GM18499 (cell line): ENCODE data around the gene MIS18A.
"Not testable (repeated sequence)": the region's sequence is repeated elsewhere in the genome, so short reads cannot be mapped to it uniquely, and the experiment has no call there.

Experiments
- ATAC-seq: cut with Tn5 transposase; IDR thresholded peaks from one replicate; pipeline ENCODE4 v1.9.1; 2021; ENCODE audit warnings: moderate number of reproducible peaks; ENCODE audit not compliant: insufficient read depth, unreplicated experiment

Gene MIS18A, protein sequence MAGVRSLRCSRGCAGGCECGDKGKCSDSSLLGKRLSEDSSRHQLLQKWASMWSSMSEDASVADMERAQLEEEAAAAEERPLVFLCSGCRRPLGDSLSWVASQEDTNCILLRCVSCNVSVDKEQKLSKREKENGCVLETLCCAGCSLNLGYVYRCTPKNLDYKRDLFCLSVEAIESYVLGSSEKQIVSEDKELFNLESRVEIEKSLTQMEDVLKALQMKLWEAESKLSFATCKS

DNA sequence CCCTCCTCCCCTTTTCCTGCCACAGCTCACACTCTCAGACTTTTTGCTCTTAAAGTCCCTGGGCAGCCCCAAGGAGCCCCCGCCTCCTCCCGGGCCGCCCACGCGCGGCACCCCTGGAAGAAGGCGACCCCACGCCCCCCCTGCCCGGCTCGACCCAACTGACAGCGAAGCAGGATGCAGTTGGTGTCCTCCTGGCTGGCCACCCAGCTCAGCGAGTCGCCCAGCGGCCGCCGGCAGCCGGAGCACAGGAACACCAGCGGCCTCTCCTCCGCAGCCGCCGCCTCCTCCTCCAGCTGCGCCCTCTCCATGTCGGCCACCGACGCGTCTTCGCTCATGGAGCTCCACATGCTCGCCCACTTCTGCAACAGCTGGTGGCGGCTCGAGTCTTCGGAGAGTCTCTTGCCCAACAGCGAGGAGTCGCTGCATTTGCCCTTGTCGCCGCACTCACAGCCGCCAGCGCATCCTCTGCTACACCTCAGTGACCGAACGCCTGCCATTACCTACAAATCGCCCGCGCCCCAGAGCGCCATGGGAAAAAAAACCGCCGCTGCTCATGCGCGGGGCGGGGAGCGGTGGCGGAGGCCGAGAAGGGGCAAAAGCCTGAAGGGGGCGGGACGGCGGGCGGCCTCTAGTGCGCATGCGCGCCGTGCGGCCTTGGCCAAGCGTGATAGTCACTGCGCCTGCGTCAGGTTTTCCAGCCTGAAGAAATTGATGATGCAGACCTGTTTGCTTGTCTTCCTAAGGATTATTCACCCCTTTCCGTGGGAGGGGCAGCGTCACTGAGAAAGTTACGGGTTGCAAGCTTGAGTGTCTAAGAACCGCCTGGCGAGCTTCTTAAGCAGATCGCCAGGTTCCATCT, at the start of gene MIS18A:
MIS18A (minus strand) TSS at position 532 of the 859 bp plus-strand sequence; CDS start at position 497, 35 bp downstream.
- peak; percentile 83 for ATAC-seq

DNA sequence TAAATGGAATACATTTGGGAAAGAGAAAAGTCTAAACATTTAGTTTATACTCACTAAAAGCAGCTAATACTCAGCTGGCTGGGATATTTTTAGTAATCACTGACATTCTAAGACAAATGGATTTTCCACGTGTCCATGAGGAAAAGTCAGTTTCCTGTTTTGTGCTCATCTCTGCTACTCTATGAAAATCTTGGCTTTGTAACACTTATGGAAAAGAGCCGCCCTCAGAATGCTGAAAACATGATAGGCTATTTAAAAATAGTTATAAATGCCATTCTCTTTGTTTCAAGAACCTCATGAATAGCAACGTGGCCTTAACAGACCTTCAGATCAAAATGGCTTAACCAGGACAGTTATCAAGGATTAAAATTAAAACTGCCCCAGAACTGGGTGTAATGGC, 49.7 kb upstream of the MIS18A start:
- no peak for ATAC-seq

DNA sequence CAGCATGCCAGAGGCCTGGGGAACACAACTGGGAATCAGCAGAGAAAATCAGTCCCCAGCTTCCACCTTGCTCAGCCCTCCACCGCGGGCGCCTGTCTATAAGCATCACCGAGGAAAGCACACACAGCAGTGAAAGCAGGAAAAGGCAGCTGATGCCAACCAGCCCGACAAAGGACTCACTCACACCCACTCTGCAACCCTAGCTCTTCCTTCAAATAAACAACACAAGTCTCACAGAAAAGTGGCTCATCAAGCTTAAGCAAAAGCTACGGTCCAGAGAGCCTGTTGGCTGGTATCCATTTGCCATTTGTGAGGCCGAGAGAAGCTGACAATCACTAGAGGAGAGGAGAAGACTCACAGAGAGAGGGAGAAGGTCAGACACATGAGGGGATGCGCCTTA, 46.9 kb upstream of the MIS18A start:
- no peak for ATAC-seq

DNA sequence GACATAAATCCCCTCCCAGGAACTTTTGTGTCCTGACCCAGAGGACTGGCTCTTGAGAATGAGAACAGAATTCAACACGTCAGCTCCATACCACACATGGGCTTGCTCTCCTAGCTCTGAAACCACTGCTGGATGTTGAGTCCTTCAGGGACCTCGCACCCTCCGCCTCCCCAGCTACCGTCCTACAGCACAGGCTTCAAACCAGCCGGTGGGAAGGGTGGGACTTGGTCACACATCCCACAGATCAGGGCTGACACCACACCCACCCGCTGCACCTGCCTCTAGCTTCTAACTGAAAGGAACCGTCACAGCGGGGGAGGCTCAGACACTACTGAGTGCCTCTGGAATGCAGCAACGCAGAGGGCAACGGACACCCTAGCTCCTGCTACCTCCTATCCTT, 43.8 kb upstream of the MIS18A start:
- no peak for ATAC-seq

DNA sequence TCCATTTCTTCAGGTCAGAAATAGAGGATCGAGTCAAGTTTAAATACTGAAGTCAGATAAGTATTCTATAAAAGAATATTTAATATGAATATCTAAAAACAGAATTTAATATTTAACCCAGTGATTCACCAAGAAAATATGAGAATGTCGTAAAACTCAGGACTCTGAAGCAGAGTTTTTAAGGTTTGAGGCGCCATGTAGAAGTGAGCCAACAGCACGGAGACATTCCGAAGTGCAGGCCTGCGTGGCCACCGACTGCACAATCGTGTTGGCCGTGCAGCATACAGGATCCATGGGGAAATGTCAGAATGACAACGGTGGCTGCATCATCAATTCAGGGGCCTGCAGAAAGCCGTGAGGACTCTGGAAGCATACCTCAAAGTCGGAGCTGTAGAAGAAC, 43.3 kb upstream of the MIS18A start:
- ATAC-seq, result no peak

DNA sequence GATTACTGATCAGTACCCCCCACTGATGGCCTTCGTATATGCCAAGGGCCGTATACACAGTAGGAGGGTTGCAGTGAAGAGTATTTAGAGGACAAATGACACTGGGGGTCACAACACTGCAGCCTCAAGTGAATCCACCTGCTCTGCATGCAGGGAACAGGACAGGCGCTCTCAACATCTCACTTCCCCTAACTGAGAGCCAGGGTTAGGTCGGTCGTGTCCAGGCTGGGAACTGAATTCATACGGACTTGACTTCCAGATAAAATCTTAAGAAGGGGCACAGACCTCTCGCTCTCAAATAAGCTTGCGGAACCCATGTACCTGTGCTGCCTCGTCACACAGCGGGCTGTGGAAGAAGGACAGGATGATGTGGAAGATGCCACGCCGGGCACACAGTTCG, 42.6 kb upstream of the MIS18A start:
- no peak for ATAC-seq

DNA sequence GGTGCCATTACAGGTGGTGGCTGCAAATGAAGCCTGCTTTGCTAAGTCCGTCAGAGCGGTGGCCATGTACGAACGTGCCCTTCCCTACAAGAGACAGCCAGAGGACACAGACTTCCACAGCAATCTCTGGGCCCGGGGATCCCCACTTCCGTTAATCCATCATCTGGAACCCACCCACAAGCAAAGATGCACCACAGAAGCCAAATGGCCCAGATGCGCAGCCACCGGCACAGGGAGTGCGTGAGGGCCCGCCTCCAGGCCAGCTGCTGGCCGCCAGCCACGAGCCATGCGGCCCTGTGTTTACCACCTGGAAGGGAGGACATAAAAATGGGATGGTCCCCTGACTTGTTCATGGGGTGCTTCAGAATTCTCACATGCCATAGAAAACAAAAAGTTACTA, 41.9 kb upstream of the MIS18A start:
- no peak for ATAC-seq

DNA sequence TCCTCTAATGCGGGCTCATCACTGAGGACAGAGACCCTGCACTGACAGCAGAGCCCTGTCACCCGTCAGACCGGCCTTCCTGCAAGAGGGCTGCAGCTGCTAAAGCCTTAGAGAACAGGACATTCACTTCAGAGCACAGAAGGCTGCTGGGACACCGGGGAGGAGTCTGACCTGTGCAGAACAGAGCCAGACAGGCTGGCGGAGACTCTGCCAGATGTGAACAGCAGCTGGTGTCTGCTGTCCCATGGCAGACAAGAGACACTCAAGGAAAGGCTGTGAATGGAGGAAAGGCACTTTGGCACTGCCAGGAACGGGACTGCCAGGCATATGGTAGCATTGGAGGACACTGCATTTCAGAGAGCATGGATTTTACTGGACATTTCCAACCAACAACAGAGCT, 41.2 kb upstream of the MIS18A start:
- no peak for ATAC-seq

DNA sequence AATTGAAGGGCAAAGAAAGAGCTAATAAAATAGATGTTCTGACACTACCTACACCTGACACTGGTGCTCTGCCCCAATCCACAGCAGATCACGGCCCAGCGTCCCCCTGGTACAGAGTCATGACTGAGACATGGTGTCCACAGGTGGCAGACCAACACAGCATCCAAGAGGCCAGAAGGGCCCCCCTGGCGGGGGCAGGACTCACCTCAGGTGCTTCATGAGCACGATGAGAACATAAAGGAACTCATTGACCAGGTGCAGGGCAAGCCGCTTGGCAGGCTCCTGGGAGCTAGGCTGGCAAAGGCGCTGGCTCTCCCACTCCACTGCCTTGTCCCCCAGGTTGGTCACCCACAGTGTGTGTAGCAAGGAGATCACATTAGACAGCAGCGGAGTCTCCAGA, 40.2 kb upstream of the MIS18A start:
- ATAC-seq, result no peak

DNA sequence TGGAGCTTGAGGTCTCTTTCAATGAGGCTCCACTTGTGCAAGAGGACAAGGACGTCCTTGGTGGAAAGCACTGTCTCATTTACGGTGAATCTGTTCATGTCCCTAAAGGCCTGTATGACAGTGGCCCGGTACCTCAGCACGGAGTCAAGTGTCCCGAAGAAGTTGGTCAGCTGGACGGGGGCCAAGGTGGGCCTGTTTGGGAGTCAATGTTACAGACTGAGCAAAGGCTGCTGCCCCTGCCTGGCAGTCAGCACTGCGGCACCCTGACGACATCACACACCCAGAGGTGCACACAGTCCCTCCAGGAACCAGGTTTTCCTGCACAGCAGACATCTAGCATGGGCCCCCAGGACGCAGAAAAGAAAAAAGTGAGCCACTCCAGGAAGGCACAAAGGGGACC, 38.9 kb upstream of the MIS18A start:
- ATAC-seq, result no peak

DNA sequence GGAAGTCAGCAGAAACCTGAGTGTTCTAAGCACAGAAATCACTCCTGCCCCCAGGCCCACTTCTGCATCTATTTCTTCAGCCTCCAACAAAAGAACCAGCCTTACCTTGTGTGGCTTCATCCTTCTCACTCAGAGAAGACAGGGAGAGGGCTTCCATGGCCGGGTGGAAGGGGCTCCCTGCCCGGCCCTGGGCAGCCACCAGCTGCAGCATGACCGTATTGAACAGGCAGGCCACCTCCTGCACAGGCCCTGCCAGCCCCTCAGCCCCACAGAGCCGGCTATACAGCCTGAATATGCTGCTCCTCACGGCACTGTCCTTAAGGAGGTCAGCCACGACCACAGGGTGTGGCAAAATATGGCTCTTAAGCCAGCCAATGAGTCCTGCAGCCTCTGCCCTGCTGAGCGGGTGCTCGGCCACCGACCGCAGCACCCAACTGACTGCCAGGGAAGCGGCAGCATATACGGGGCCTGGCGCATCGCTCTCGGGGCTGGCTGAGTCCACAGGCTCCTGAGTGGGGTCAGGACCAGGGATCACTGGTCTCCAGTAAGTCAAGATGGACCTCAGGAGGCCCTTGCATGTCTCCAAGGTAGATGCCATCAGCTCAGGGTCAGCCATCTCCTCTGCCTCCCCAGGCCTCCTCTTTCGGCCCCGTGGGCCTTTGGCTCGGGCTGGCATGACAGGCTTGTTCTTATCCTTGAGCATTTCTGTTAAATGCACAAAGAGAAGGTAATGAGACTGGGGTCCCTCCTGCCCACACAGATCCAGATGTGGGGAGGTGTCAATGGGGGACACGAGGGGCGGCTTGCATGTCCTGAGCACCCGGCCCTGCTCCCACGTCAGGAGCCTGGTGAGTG, 37.7 kb upstream of the MIS18A start:
- ATAC-seq, result no peak

DNA sequence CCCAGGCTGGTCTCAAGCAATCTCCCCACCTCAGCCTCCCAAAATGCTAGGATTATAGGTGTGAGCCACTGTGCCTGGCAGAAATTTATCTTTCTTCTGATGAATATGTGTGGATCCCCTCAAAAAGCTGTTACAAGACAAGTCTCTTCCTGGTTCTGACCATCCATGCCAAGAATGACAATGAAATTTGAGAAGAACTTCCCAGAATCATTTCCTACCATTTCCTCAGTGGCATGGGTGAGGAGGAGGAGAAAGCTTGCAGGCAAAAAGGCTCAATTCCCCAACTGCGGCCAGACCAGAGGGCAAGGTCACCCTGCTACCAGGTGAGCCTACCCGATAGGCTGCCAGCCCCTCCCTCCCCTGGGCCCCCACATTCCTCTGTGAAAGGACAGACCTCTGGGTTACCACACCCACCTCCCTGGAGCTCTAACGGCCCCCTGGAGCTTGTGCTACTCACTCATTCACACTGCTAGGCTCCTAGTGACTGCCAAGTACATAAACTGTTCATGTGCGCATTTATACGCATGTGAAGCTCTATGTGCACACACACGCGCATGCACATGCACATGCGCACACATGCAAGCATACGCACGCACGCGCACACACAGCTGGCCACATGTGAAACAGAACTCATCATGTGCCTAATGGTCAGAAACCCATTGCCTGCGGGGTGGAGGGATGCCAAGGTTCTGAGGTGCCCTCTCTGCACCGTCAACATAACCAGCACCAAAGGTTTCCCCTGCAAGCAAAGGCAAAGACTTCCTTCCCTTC, 36.8 kb upstream of the MIS18A start:
- ATAC-seq, result no peak

DNA sequence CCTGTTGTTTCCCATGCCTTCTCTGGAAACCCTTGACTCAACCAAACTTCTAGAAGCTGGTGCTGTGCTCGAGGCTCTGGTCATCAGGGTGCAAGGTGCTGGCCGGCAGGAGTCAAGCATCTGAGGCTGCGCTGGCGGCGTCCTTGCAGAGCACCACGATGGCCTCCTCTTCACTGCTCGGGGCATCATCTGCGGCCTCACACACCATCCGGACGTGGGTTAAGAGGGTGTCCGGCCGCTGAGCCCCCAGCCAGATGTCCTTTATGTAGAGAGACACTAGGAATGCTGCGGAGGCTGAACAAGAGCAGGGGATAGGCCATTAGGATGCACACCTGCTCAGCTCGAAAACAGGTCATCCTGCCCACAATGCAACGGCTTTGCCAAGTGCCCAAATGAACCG, 36.0 kb upstream of the MIS18A start:
- no peak for ATAC-seq

DNA sequence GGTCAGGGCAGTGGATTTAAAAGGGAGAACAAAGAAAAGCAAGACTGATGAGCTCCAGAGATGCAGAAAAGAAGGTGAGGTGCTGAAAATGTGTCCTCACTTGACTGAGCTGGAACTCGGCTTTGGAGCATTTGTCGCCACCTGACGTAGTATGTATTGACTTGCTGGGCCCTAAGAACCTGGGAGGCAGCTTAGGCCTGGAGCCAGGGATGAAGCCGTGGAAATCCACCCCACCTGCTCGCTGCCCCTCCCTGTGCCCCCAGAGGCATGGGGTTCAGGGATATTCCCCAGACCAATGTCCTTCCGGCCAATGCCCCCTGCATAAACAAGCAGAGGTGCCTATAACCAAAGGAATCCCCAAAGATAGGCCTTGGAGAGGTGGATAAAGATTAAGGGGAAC, 34.1 kb upstream of the MIS18A start:
- ATAC-seq, result no peak

DNA sequence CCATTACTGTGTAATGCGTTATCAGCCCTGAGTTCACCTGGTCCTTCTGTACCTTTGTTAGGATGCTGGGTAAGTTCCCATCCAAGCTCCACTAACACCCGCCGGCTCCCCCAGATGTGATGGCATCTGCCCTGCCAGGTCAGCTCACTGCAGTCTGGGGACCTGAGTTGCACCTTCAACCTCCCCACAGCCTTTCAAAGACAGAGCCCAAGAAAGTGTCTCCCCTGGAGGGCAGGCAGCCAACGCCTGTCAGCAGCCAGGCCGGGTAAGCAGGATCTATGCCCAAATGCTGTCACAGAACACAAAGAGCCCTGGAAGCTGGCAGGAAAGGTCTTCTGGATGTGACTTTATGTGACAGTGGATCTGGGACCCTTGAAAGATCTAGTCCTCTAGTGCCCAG, 33.5 kb upstream of the MIS18A start:
- ATAC-seq, result no peak

DNA sequence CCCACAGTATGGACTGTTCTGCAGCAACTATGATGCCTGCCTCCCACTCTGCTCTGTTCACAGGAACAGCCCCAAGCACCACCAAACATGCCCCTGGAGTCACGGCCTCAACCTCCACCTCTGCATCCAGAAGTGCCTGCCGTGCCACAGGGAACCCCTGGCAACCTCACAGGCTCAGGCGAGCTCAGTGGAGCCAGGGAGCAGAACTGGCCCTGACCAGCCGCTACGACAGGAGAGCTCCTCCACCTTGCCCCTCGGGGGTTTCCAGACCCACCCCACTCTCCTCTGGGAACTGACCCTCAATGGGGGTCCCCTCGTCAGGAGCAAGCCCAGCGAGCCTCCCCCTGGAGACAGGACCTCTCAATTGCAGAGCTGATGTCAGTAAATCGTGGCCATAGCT, 32.8 kb upstream of the MIS18A start:
- ATAC-seq, result no peak

DNA sequence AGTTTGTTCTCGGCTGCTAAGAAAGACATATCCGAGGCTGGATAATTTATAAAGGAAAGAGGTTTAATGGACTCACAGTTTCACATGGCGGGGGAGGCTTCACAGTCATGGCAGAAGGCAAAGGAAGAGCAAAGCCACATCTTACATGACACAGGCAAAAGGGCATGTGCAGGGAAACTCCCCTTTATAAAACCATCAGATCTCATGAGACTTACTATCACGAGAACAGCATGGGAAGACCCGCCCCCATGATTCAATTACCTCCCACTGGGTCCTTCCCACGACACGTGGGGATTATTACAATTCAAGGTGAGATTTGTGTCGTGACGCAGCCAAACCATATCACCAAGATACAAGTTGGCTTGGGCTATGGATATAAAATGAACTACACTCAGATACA, 32.1 kb upstream of the MIS18A start:
- ATAC-seq, result not testable (repeated sequence)

DNA sequence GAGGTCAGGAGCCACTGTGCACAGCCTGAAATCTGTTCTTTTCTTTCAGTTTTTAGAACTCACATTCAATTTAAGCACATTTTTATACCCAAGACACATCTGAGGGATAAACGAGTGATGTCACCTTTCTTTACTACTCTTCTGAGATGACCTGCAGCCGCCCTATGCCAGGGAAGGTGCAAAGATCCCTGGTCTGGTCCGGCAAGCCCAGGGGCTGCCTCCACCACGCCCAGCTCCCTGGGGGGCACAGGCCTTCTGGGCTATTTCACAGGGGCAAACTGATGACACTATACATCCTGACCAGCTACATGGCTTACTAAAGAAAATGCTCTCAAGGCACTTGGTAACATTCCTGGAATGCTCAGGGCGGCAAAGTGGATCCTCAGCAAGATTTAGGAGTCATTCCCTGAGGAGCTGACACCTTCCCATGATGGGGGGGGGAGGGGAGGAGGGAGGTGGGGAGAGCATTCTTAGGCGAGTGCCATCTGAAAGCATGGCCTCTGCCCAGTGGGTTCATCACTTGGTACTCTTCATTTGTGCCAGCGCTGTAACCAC, 31.1 kb upstream of the MIS18A start:
- ATAC-seq, result no peak

DNA sequence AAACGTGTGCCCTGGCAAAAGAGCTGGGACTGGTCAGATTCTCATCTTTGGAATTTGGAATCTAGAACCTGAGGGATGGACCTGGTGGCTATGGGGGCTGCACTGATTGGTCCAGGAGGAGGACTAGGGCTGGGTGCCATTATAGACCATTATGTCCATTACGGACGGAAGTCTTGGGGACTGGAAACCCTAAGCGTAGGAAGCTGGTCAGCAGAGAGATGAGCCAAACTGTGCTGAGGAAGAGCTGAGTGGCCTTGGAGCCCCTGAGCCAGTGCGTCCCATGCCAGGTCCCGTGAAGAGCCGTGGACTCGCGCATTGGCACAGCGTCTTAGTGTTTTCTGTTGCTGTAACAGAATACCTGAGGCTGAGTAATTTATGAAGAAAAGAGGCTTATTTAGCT, 29.8 kb upstream of the MIS18A start:
- ATAC-seq, result no peak

DNA sequence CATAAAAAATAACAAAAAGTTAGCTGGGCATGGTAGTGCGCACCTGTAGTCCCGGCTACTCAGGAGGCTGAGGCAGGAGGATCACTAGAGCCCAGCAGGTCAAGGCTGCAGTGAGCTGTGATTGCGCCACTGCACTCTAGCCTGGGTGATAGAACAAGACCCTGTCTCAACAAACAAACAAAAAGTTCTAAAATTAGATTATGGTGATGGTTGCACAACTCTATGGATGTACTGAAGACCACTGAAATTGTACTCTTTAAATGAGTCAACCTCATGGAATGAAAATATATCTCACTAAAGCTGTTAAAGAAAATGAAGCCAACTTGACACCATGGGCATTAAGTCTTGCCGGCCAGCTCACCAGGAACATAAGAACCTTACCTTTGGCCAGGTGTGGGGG, 28.9 kb upstream of the MIS18A start:
- ATAC-seq, result no peak
